K562 (cell line): Measurements from ENCODE around the gene DTWD2. TPM values are rescaled to one million over a fixed set of nuclear protein-coding genes. Genes with fewer than 3 reads are reported as not detected.

ENCODE experiments used
- E2F1 ChIP-seq: sonication (generic); formaldehyde crosslinking; IDR thresholded peaks from 2 replicates; pipeline ENCODE4 v1.8.1; 2023; ENCODE audit warnings: mild to moderate bottlenecking, missing genetic modification reagents, moderate library complexity
- GABPA ChIP-seq: fragments of 200-800 bp; sonication (Bioruptor generic); conservative IDR thresholded peaks from 2 replicates; pipeline ENCODE4 v1.6.1; 2016; ENCODE audit warnings: low read depth, missing genetic modification characterization, missing compliant biosample characterization
- HNRNPLL ChIP-seq: fragments of 200-400 bp; formaldehyde crosslinking; IDR thresholded peaks from 2 replicates; pipeline ENCODE4 v1.6.1; 2017; ENCODE audit warnings: low read length, low read depth, mild to moderate bottlenecking; ENCODE audit not compliant: poor library complexity, severe bottlenecking
- MITF ChIP-seq: IDR thresholded peaks from 2 replicates; pipeline ENCODE4 v1.6.1; 2014; ENCODE audit warnings: antibody characterized with exemption
- MTF1 ChIP-seq: fragments of 250-450 bp; sonication (Bioruptor Pico); IDR thresholded peaks from 2 replicates; pipeline ENCODE4 v1.9.0; 2021; ENCODE audit warnings: moderate library complexity, mild to moderate bottlenecking, inconsistent platforms, borderline replicate concordance
- NBN ChIP-seq: fragments of 450-650 bp; IDR thresholded peaks from 2 replicates; pipeline ENCODE4 v1.6.1; 2016; ENCODE audit warnings: low read depth, mild to moderate bottlenecking
- NCOA2 ChIP-seq, 2 experiments: fragments of 450-650 bp; IDR thresholded peaks; 2 replicates each; pipeline ENCODE4 v1.6.1; 2018; ENCODE audit warnings: mild to moderate bottlenecking in 2 of 2, moderate library complexity in 1 of 2; ENCODE audit not compliant: partially characterized antibody in 2 of 2
- POLR2G ChIP-seq: fragments of 200-400 bp; formaldehyde crosslinking; IDR thresholded peaks from 2 replicates; pipeline ENCODE4 v1.6.1; 2017; ENCODE audit warnings: low read depth, mild to moderate bottlenecking, antibody characterized with exemption, low read length, moderate library complexity
- RNF2 ChIP-seq: sonication (generic); IDR thresholded peaks from 2 replicates; pipeline ENCODE4 v1.6.1; 2016
- RREB1 ChIP-seq: fragments of 250-450 bp; sonication (Bioruptor Pico); IDR thresholded peaks from 2 replicates; pipeline ENCODE4 v1.4.0; 2020
- SRF ChIP-seq, 2 experiments: fragments of 250-450, 450-650 bp in 1 of 2; sonication (Bioruptor Pico) in 1 of 2; sonication (generic) in 1 of 2; formaldehyde crosslinking; IDR thresholded peaks; 2 replicates each; pipeline versions ENCODE4 v1.5.0 to v1.5.1; 2020 to 2022; ENCODE audit warnings: mild to moderate bottlenecking in 1 of 2, missing genetic modification reagents in 1 of 2
- U2AF2 ChIP-seq: fragments of 200-400 bp; formaldehyde crosslinking; optimal IDR thresholded peaks from 2 replicates; pipeline ENCODE3; 2017; ENCODE audit warnings: low read depth, mild to moderate bottlenecking, low read length
- ZNF174 ChIP-seq: fragments of 250-450 bp; sonication (Bioruptor Pico); IDR thresholded peaks from 2 replicates; pipeline ENCODE4 v1.4.0; 2020; ENCODE audit warnings: mild to moderate bottlenecking
- ZNF232 ChIP-seq: sonication (generic); formaldehyde crosslinking; IDR thresholded peaks from 2 replicates; pipeline ENCODE4 v1.8.0; 2022; ENCODE audit warnings: mild to moderate bottlenecking, missing genetic modification reagents
- ZNF324 ChIP-seq: fragments of 250-450 bp; sonication (Bioruptor Pico); IDR thresholded peaks from 2 replicates; pipeline ENCODE4 v1.4.0; 2020; ENCODE audit warnings: mild to moderate bottlenecking
- ZNF639 ChIP-seq, 2 experiments: fragments of 200-800 bp in 1 of 2; sonication (Bioruptor generic) in 1 of 2; sonication (generic) in 1 of 2; formaldehyde crosslinking in 1 of 2; IDR thresholded peaks in 1 of 2; conservative IDR thresholded peaks in 1 of 2; 2 replicates each; pipeline versions ENCODE4 v1.5.0 to v1.6.1; 2016 to 2020; ENCODE audit warnings: missing compliant biosample characterization in 1 of 2, missing genetic modification characterization in 1 of 2, missing genetic modification reagents in 1 of 2
- polyA plus RNA-seq, 8 experiments: library from polyadenylated mRNA; depleted of rRNA in 4 of 8; stranded (reverse) in 5 of 8; unstranded in 3 of 8; fragments of >200 nt; fragmentation: Nextera tagmentation in 2 of 8; fragmentation: Illumina TruSeq in 1 of 8; extraction: Ambion mirVana in 2 of 8; extraction: Trizol in 1 of 8; gene quantifications; 2 replicates each; pipeline versions ENCODE4 v1.2.1 to v1.2.3, GENCODE V29; 2011 to 2014; ENCODE audit warnings: inconsistent platforms in 1 of 8, missing spikeins in 1 of 8
- total RNA-seq, 7 experiments: library from RNA; depleted of rRNA in 6 of 7; stranded (reverse); fragments of >200 nt in 6 of 7; fragmentation: Illumina TruSeq in 2 of 7; extraction: Trizol in 2 of 7; gene quantifications; 2 replicates each; pipeline versions ENCODE4 v1.2.1 to v1.2.3, GENCODE V29; 2011 to 2021; ENCODE audit warnings: low replicate concordance in 1 of 7

DTWD2 gene
- total and polyA plus RNA-seq, 9 of the 15 experiments (the other 6 are each of a cell fraction or from before 2014, with no cell fraction given): 0.99 to 10.8 (median 4.1) TPM

GRCh38 chr5:118987988-118988865, at the start of gene DTWD2 (continued):
- TF ChIP-seq MITF (0 out of 2 replicates have a peak, but pooled peaks have one; percentile 42), HNRNPLL (peak; percentile 97), RNF2 (no peak), ZNF639 (CRISPR knock-in tag; conservative IDR thresholded peaks at IDR 0.05 in 1 of 2, IDR thresholded peaks at IDR 0.05 in 1 of 2) (peak in 1 of 2 experiments; percentile 55; a peak in 1 of 4 replicates), SRF (CRISPR knock-in tag; IDR thresholded peaks at IDR 0.05) (peak in 1 of 2 experiments; percentile 65; a peak in 2 of 4 replicates), ZNF232 (CRISPR knock-in tag) (no peak), NBN (peak; percentile 76; the same call in 1 of the 2 replicates), ZNF324 (no peak), E2F1 (CRISPR knock-in tag) (peak; percentile 93), U2AF2 (no peak), MTF1 (no peak), RREB1 (no peak), GABPA (tag) (no peak), POLR2G (peak; percentile 95), ZNF174 (CRISPR knock-in tag) (no peak), NCOA2 (IDR thresholded peaks at IDR 0.05; ENCODE audit: partially characterized antibody in 2 of 2) (no peak)
